HFF-Myc (cell line): ENCODE measurements around the gene ARMH4.
"Not testable (repeated sequence)": the region's sequence is repeated elsewhere in the genome, so short reads cannot be mapped to it uniquely, and the experiment has no call there.

Source experiments
- DNase-seq: peaks from one replicate; pipeline ENCODE4 v3.0.0-alpha.2; 2011; ENCODE audit warnings: low read depth; ENCODE audit errors: extremely low read depth
- H3K4me3 ChIP-seq: replicated peaks from 2 replicates; pipeline ENCODE4 v1.5.1; 2011; ENCODE audit warnings: low read depth, mild to moderate bottlenecking, control low read depth, low read length
- TF ChIP-seq, protein P1 (sequence below): IDR thresholded peaks from 2 replicates; pipeline ENCODE4 v1.5.1; 2012; ENCODE audit warnings: mild to moderate bottlenecking, low read depth, low read length, control low read depth; ENCODE audit errors: missing control alignments

ARMH4 gene

DNA sequence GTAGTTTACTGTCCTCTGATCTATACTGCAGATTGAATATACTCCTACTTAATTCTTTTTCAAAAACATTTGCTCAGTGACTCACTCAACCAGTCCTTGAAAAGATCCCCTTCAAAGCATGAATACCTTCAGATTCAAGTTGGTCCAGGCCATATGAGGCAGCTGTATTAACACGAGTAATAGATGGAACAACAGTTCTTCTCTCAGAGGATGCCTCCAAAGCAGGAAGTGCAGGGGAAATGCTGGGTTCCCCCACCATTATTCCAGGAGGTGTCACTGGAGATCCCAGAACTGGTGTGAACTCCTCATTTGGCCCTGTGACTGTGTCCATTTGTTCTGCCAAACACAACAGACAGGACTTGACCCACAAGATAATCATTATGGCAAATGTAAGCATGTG is 20.6 kb downstream of the ARMH4 start:
- DNase-seq: no peak

DNA sequence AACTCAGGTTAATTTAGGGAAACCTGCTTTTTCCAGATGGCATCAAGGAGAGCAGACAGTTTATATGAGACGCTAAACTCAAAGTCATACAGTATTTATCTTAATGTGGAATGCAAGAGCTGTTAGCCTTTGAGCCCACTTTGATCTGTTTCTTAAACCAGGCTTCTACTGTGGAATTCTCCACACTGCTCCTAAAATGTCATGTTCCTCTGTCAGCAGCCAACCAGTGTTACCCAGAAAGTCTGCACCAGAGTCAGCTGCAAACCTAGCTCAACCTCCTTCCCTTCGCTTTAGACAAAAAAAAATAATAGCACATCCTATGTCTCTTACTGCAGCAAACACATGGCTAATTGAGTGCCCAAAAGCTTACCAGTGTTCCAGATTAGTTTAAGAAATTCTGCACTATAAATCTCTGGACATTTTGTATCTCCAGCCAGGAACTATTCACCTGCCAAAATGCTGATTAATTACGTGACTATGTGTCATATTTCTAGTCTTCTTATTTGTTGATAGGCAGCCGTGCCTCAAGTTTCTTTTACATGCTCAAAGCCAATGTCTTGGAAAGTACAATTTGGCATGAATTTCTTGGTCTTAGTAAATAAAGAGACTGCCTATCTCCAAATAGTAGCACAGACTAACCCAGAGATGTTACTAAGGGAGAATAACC is 21.8 kb downstream of the ARMH4 start:
- TF ChIP-seq, protein P1, sequence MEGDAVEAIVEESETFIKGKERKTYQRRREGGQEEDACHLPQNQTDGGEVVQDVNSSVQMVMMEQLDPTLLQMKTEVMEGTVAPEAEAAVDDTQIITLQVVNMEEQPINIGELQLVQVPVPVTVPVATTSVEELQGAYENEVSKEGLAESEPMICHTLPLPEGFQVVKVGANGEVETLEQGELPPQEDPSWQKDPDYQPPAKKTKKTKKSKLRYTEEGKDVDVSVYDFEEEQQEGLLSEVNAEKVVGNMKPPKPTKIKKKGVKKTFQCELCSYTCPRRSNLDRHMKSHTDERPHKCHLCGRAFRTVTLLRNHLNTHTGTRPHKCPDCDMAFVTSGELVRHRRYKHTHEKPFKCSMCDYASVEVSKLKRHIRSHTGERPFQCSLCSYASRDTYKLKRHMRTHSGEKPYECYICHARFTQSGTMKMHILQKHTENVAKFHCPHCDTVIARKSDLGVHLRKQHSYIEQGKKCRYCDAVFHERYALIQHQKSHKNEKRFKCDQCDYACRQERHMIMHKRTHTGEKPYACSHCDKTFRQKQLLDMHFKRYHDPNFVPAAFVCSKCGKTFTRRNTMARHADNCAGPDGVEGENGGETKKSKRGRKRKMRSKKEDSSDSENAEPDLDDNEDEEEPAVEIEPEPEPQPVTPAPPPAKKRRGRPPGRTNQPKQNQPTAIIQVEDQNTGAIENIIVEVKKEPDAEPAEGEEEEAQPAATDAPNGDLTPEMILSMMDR: no peak
- DNase-seq: no peak
- no peak overlapping the region for H3K4me3 ChIP-seq

More for the DNA sequence above, 20.6 kb downstream of the ARMH4 start:
- no peak overlapping the region for H3K4me3 ChIP-seq
- TF ChIP-seq, protein P1: no peak

DNA sequence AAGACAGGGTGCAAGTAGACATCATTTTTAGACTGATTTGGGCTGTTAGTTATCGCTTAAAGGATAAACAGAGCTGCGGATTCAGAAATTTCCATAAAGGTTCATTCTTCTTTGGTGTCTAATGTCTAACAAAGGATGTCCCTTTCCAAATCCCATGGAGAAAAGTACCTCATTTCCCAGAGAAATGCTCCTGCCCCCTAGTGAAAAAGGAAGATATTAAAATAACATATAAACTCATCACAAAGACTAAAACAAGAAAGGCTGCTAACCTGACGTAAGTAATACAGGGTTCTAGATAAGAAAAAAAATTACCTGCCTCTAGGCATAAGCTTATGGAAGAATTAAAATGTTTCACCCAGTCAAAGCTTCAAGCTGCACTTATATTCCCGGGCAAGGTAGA is 22.8 kb downstream of the ARMH4 start:
- H3K4me3 ChIP-seq: no peak overlapping the region
- DNase-seq: no peak
- TF ChIP-seq, protein P1: no peak

DNA sequence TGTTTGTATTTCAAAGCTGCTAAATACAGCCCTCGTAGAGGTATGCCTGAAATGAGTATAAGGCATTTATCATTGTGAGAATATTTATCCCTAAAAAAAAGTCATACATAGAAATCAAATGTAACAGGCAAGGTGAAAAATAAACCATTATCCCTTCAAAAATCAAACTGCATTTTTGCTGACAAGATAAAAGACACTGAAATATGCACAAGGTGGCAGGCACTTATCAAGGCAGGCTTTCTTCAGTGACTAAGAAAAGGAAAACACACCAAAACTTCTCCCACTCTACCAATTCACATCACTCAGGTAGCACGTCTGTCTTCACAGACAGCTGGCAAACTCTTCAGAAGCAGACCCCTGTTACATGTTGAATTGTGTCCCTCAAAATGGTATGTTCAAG is 23.6 kb downstream of the ARMH4 start:
- TF ChIP-seq, protein P1: no peak
- no peak for DNase-seq
- H3K4me3 ChIP-seq: no peak overlapping the region

DNA sequence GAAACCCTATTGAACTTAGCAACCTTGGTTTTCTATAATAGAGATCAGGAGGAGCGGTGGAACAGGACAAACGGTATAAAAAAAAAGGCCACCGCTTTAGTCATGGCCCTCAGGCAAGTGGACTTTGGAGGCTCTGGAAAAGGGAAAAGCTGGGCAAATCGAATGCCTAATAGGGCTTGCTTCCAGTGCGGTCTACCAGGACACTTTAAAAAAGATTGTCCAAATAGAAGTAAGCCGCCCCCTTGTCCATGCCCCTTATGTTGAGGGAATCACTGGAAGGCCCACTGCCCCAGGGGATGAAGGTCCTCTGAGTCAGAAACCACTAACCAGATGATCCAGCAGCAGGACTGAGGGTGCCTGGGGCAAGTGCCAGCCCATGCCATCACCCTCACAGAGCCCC is 29.5 kb downstream of the ARMH4 start:
- DNase-seq, H3K4me3 ChIP-seq: not testable (repeated sequence)

DNA sequence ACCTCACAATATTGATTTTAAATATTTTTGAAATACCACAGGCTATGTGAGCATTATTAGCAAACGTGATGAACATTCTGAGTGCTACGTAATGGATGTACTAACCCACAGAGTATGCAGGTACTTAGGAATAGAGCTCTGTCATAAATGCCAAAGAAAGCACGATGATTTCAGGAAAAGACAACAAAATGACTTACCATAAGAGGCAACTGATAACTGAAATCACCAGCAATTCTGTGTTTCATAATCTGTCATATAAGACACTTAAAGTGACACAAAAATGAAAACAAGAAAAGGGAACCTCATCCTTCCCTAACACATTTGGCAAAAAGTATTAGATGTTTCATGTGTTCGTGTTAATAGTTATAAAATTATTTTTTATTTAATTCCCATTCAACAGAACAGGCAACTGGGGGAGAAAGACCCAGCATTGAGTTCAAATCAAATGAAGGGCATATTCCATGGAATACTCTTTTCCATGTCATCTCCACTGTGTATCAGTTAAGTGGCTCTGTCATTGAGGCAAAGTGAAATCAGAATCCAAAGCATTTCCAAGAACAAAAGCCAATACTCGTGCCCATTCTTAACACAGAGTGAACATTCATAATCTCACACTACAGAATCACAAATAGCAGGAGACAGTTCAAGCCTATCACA is 30.4 kb downstream of the ARMH4 start:
- DNase-seq: no peak
- TF ChIP-seq, protein P1: no peak
- H3K4me3 ChIP-seq: no peak overlapping the region

DNA sequence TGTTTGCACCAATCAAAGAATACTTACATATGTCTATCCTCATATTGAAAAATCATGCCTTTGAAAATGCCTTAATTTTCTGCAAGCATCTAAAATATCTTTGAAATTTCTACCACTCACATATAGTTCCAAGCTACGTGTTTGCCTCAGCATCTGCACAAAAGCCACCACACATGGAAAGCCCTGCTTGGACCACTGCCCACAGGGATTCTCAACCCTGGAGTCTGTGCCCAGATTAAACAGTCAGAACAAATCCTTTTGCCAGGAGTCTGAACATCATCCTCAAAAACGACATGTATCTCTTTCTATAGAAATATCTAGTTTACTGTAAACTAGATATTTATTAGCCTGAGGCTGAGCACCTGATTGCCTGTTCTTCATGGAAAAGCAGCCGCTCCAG is 32.6 kb downstream of the ARMH4 start:
- no peak for DNase-seq
- TF ChIP-seq, protein P1: no peak
- no peak overlapping the region for H3K4me3 ChIP-seq
